Stimulated activated CD4-positive, alpha-beta T cell treated with anti-CD3 and anti-CD28 coated beads, Interleukin-4, amount 100 ng/mL, for 24 hours (primary cell): ENCODE data around the gene HAUS8.
"Not testable (repeated sequence)": the region's sequence is repeated elsewhere in the genome, so short reads cannot be mapped to it uniquely, and the experiment has no call there.

Experiments
- DNase-seq: peaks from one replicate; pipeline ENCODE4 v3.0.0-alpha.2; 2020

Gene HAUS8, protein sequence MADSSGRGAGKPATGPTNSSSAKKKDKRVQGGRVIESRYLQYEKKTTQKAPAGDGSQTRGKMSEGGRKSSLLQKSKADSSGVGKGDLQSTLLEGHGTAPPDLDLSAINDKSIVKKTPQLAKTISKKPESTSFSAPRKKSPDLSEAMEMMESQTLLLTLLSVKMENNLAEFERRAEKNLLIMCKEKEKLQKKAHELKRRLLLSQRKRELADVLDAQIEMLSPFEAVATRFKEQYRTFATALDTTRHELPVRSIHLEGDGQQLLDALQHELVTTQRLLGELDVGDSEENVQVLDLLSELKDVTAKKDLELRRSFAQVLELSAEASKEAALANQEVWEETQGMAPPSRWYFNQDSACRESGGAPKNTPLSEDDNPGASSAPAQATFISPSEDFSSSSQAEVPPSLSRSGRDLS

DNA sequence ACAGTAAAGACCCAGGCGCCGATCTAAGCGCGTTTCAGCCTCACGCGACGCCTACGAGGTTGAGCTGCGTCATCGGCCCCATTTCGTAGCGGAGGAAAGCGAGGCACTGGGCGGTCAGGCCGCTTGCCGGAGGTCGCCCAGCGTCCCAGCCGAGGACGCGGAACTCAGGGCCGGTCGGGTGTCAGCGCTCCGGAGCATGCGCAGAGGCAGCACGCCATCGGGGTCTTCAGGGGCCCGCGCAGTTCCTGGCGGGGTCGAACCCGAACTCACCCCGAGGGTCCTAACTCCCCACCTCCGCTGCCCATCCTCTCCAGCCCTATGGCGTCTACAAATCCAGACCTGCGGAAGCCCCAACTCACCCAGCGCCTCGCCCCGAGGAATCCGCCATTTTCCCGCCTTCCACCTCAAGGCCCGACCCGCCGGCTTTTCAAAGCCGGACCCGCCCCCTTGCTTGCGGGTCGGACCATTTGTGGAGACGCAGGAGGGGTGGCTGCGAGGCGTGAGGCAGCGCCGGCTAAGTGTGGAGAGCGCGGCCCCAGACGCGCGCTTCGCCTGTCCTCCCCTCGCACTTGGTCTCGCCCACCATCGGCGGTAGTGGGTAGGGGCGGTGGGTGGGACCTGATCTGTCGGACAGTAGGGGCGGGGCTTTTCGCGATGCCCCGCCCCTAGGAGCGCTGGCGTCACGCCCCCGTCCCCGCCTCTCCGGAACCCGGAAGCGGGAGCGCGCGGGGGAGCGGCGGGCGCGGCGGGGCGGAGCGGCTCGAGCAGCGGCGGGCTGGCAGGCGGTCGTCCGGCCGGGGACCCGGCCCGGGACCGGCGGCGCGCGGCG, at the start of gene HAUS8, which contains the start of gene MYO9B:
Gene HAUS8 (minus strand): TSS at position 418 of the 829 bp plus-strand sequence. CDS start 30 bp downstream, at position 388.
Gene MYO9B (plus strand): TSS at position 743 of the 829 bp plus-strand sequence. CDS start 25,941 bp downstream, outside the sequence.
- DNase-seq, result peak; percentile 100

DNA sequence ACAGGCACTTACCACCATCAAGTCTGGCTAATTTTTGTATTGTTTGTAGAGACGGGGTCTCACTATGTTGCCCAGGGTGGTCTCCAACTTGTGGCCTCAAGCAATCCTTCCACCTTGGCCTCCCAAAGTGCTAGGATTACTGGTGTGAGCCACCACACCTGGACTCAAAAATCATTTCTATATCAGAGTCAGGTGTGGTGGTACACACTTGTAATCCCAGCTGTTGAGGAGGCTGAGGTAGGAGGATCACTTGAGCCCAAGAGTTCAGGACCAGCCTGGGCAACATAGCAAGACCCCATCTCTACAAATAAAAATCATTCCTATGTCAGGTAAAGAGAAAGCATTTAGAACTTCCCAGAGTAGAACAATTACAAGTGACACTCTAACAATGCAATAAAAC, 48.8 kb upstream of the HAUS8 start:
- DNase-seq, result no peak

DNA sequence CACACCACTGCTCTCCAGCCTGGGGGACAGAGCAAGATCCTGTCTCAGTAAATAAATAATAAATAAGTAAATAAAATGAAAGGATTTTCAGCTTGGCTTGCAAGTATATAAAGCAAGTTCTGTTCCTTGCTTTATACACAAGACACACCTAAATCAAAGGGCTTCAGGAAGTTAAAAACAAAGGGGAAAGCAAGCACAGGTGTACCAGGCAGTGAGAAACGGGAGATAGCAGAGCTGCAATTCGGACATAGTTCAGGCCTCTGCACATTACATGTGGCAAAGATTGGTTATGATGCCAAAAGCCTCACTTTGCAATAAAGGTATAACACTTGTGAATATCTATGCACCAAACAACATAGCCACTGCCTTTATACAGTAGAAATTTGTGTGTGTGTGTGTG, 47.8 kb upstream of the HAUS8 start:
- no peak for DNase-seq

DNA sequence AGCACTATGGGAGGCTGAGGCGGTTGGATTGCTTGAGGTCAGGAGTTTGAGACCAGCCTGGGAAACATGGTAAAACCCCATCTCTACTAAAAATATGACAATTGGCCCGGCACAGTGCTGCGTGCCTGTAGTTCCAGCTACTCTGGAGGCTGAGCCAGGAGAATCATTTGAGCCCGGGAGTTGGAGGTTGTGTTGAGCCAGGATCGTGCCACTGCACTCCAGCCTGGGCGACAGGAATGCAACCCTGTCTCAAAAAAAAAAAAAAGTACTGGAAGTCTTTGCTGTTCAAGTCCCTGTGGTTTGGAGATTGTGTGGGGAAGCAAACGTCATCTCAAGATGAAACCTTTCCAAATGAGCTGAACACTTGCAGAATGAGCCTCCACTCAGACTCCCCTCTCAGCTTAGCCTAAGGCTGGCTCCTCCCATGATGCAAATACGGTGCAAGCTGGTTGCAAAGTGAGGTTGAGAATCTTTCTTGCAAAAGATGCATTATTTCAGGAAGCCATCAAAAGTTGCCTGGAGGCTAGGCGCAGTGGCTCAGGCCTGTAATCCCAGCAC, 46.6 kb upstream of the HAUS8 start:
- no peak for DNase-seq

- DNase-seq, result no peak
These were observed 43.7 kb upstream of the HAUS8 start for GRCh38 chr19:17118957-17119356.

GRCh38 chr19:17116996-17117702, 41.9 kb upstream of the HAUS8 start:
- no peak for DNase-seq

DNA sequence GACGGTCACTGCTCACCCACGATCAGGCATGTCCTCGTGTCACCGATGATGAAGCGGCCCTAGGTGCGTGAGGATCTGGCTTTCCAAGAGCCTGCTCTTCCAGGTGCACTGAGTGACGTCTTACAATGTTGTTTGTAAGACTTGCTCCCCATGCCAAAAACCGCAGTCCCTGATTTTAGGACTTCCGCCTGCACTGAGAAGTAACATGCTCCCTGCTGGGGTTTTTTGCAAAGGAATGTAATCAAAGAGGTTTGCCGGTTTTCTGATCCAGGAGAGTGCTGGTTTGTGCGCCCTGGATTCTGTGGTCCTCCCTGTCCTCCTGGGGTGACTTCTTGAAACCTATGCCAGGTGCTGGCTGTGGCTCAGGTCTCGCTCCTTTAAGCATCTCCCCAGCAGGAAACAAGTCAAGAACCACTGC, 39.2 kb upstream of the HAUS8 start:
- no peak for DNase-seq

DNA sequence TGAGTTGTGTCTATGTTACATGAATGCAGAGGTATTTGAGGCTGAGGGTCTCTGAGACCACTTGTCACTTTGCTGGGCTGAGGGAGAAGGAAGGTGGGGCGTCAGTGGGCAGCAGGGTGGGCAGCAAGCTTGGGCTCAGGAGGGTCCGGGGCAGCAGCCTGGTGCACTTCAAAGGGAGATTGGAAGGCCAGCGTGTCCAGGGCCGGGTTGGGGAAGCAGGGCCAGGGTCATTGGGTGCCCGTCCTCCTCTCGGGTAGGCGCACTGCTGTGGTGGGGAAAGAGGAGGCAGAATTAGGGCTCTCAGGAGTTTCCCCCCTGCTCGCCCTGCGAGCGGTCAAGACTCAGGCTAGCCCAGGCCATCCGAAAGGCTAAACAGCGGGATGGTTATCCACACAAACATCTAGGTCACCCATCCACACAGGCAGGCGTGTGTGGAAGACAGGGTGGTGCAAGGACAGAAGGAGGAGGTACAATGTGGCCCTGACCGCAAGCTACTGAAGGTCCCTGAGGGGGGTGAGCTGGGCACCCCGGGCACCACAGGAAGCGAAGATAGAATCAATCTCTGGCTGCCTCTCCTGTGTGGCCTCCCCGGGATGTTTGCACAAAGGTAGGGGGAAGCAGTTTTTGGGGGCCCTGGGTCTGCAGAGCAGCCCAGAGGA, 38.0 kb upstream of the HAUS8 start:
- DNase-seq, result no peak

DNA sequence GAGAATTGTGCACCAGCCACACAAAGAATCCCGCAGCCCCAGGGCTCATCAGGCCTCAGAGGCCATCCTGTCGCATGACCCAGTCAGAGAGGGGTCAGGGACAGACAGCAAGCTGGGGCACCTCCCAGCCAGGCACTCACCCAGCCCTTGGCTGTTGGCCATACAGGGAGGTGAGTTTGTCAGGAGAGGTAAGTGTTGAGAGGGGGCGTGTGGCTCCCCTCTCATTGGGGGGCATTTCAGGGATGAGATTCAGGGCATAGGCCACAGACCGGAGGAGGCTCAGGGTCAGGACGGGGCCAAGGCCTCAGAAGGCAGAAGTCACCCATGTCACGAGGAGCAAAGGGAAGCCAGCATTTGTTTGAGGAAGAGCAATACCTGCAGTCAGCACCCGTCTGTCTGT, 37.4 kb upstream of the HAUS8 start:
- DNase-seq, result no peak

DNA sequence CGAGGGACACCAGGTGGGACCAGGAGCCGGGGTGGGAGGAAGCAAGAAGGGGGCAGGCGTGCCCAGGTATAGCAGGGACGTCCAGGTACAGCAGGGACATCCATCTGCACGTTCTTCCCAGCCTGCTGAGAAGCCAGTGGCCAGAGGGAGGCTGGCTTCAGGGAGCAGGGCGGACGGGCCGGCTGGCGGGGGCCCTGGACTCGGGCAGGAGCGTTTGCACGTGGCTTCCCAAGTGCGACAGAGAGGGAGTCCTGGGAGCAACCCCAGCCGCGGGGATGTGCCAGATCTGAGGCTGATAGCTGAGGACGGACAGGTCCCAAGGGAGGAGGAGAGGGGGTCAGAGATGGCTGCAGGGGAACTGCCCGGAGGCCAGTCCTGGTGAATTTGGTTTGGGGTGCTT, 37.0 kb upstream of the HAUS8 start:
- DNase-seq, result no peak

- no peak for DNase-seq
These were observed 36.5 kb upstream of the HAUS8 start for GRCh38 chr19:17111766-17112165.

- DNase-seq, result no peak
These were observed 35.3 kb upstream of the HAUS8 start for GRCh38 chr19:17110599-17110966.

GRCh38 chr19:17109962-17110598, 34.8 kb upstream of the HAUS8 start:
- no peak for DNase-seq

GRCh38 chr19:17109300-17109699, 34.0 kb upstream of the HAUS8 start:
- no peak for DNase-seq

DNA sequence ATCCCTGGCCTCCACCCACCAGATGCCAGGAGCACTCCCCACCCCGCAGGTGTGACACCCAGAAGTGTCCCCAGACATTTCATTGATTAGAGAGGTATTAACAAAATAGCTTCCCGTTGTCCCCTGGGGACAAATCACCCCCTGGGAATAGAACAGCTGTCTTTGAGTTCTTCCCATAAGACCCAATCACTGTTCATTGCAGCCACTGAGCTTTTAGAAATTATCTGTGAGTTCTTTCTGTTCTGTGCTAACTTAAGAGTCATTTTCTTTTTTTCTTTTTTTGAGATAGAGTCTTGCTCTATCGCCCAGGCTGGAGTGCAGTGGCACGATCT, 33.2 kb upstream of the HAUS8 start:
- no peak for DNase-seq

- no peak for DNase-seq
These were observed 32.5 kb upstream of the HAUS8 start for GRCh38 chr19:17107546-17108452.

DNA sequence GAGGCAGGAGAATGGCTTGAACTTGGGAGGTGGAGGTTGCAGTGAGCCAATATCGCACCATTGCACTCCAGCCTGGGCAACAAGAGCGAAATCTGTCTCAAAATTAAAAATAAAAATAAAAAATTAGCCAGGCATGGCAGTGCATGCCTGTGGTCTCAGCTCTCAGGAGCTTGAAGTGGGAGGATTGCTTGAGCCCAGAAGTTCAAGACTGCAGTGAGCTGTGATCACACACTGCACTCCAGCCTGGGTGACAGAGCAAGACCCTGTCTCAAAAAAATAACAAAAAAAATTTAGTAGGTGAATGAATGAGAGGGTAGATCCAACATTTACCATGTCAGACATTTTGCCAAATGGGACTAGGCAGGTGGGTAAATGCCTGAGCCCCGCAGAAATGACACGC, 31.7 kb upstream of the HAUS8 start:
- DNase-seq, result not testable (repeated sequence)

DNA sequence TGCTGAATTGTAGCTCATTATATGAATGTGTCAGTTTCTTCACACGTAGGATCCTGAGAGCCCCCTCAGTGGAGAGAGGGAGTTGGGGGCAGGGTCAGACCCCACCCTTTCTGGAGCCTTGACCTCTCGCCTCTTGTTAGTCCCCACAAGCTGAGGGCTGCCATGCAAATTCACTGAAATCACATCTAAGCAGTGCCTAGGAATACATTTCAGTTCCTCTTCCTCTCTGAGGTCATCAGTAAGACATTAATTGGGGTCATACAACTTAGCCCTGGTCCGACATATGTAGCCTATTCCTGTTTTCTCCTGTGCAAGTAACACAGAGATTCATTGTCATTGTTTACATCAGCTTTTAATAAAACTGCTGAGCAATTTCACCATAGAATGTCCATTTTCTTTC, 30.3 kb upstream of the HAUS8 start:
- no peak for DNase-seq

DNA sequence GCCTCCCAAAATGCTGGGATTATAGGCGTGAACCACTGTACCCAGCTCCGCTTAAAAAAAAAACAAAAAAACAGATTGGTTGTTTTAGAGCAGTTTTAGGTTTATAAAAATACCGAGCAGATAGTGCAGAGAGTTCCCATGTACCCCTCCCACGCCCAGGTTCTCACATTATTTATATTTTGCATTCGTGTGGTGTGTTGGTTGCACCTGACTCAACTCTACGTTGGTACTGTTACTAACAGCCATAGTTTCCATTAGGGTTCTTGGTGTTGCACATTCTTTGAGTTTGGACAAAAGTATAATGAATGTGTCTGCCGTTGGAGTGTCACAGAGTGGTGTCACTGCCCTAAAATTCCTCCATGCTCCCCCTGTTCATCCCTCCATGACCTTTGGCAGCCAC, 29.4 kb upstream of the HAUS8 start:
- DNase-seq, result no peak

DNA sequence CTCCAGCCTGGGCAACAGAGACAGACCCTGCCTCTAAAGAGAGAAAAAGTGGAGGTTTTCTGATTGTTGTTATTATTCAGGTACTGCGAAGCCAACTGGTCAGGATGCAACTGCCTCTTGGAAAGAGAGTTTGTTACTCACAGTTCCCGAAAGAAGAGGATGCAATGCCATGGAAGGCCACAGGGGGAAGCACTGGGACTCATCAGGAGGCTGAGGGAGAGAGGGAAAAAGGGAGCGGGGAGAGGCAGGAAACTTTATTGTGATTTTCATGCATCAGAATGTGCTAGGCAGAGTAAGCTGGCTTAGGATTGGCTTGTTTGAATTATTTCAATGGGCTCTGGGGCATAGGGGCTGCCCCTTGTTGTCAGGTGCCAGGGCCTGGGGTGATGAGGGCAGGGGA, 27.9 kb upstream of the HAUS8 start:
- no peak for DNase-seq
